Lower leg skin (tissue), 3 donors: ENCODE data around the gene TMCC1.

ENCODE experiments used
- CTCF ChIP-seq, 3 donors: fragments of 450-650 bp; IDR thresholded peaks; one replicate each; pipeline ENCODE4 v1.5.1; 2016; ENCODE audit warnings: antibody characterized with exemption in 3 of 3, mild to moderate bottlenecking in 3 of 3, moderate library complexity in 2 of 3
- POLR2A ChIP-seq, 2 donors: fragments of 450-650 bp; IDR thresholded peaks; one replicate each; pipeline ENCODE4 v1.6.1; 2016 to 2017; ENCODE audit warnings: antibody characterized with exemption in 2 of 2, mild to moderate bottlenecking in 1 of 2, moderate library complexity in 1 of 2

GRCh38 chr3:129766135-129766534 is 127.4 kb downstream of the TMCC1 start:
- TF ChIP-seq CTCF (IDR thresholded peaks at IDR 0.05) (no peak), POLR2A (IDR thresholded peaks at IDR 0.05) (no peak)
